HL-60 (cell line): Measurements from ENCODE around the gene KAZN.

Experiments
- DNase-seq, 2 experiments: peaks; one replicate each; pipeline ENCODE4 v3.0.0-alpha.2; 2010 to 2020; ENCODE audit warnings: low read depth in 1 of 2, low spot score in 1 of 2
- H3K27ac ChIP-seq: fragments of 250-450 bp; sonication (Bioruptor Pico); replicated peaks from 2 replicates; pipeline ENCODE4 v1.5.1; 2020; ENCODE audit warnings: mild to moderate bottlenecking, moderate library complexity
- H3K27me3 ChIP-seq: fragments of 250-450 bp; sonication (Bioruptor Pico); 2 replicates; pipeline ENCODE4 v1.5.1; 2021; ENCODE audit warnings: mild to moderate bottlenecking, moderate library complexity; ENCODE audit not compliant: insufficient read depth, poor library complexity, severe bottlenecking
- H3K4me3 ChIP-seq: replicated peaks from 2 replicates; pipeline ENCODE4 v1.5.1; 2011; ENCODE audit warnings: mild to moderate bottlenecking, control low read depth, low read length; ENCODE audit not compliant: insufficient read depth
- CTCF ChIP-seq: IDR thresholded peaks from one replicate; pipeline ENCODE4 v1.5.1; 2011; ENCODE audit warnings: low read length, control low read depth, inconsistent platforms; ENCODE audit not compliant: insufficient read depth
- GABPA ChIP-seq: IDR thresholded peaks from 2 replicates; pipeline ENCODE4 v1.6.1; 2012; ENCODE audit warnings: low read depth
- POLR2AphosphoS5 ChIP-seq: IDR thresholded peaks from 2 replicates; pipeline ENCODE4 v1.6.1; 2012; ENCODE audit warnings: low read depth
- REST ChIP-seq: IDR thresholded peaks from 2 replicates; pipeline ENCODE4 v1.6.1; 2012; ENCODE audit warnings: low read depth; ENCODE audit not compliant: insufficient replicate concordance
- SPI1 ChIP-seq: IDR thresholded peaks from 2 replicates; pipeline ENCODE4 v1.6.1; 2012; ENCODE audit warnings: low read depth, mild to moderate bottlenecking, borderline replicate concordance

KAZN gene

GRCh38 chr1:14593302-14593701, 5.2 kb upstream of the KAZN start:
- peaks cover 12% of the 10 kb centered on the region for H3K27me3 ChIP-seq
- no peak for TF ChIP-seq GABPA
- no peak for TF ChIP-seq SPI1
- no peak for TF ChIP-seq POLR2AphosphoS5
- no peak for TF ChIP-seq REST
- no peak for TF ChIP-seq CTCF
- no peak overlapping the region for H3K27ac ChIP-seq
- no peak for DNase-seq
- no peak overlapping the region for H3K4me3 ChIP-seq

- no peak overlapping the region for H3K4me3 ChIP-seq
- H3K27ac ChIP-seq: no peak overlapping the region
- H3K27me3 ChIP-seq: peaks cover 14% of the 10 kb centered on the region
- TF ChIP-seq POLR2AphosphoS5 (no peak), GABPA (no peak), CTCF (no peak), REST (no peak), SPI1 (no peak)
- DNase-seq: no peak
These were observed 4.4 kb upstream of the KAZN start for GRCh38 chr1:14594045-14594444.

GRCh38 chr1:14596591-14596990, 1.9 kb upstream of the KAZN start:
- TF ChIP-seq GABPA (no peak), SPI1 (no peak), REST (no peak), POLR2AphosphoS5 (no peak), CTCF (no peak)

More at GRCh38 chr1:14596591-14596990, 1.9 kb upstream of the KAZN start:
- Histone ChIP-seq H3K27ac (no peak overlapping the region), H3K27me3 (peaks cover 25% of the 10 kb centered on the region), H3K4me3 (no peak overlapping the region)
- DNase-seq: no peak
